Fibroblast of lung (primary cell): ENCODE results near the gene C16orf74. TPM values are rescaled to one million over a fixed set of nuclear protein-coding genes. Genes with fewer than 3 reads are reported as not detected.

Source experiments
- DNase-seq, 2 donors: peaks; one replicate each; pipeline versions ENCODE4 v3.0.0 to v3.0.0-alpha.2; 2010; ENCODE audit warnings: low read depth in 2 of 2
- H2AFZ ChIP-seq: 2 replicates; pipeline ENCODE4 v1.5.1; 2012; ENCODE audit warnings: low read length, control low read depth, inconsistent platforms
- H3K27ac ChIP-seq: 2 replicates; pipeline ENCODE4 v1.5.1; 2011; ENCODE audit warnings: low read length, control low read depth; ENCODE audit not compliant: insufficient read depth
- H3K27me3 ChIP-seq: 2 replicates; pipeline ENCODE4 v1.5.1; 2011; ENCODE audit warnings: mild to moderate bottlenecking, low read length; ENCODE audit not compliant: control insufficient read depth, insufficient read depth
- H3K36me3 ChIP-seq: 2 replicates; pipeline ENCODE4 v1.5.1; 2011; ENCODE audit warnings: low read length; ENCODE audit not compliant: control insufficient read depth, insufficient read depth
- H3K4me1 ChIP-seq: 2 replicates; pipeline ENCODE4 v1.5.1; 2011; ENCODE audit warnings: low read length; ENCODE audit not compliant: control insufficient read depth, insufficient read depth; ENCODE audit errors: extremely low read depth
- H3K4me2 ChIP-seq: 2 replicates; pipeline ENCODE4 v1.5.1; 2011; ENCODE audit warnings: low read length, control low read depth; ENCODE audit not compliant: insufficient read depth; ENCODE audit errors: extremely low read depth
- H3K4me3 ChIP-seq, 4 experiments: fragments of 200-600 bp in 1 of 4; sonication (generic) in 1 of 4; replicated peaks in 1 of 4; 2 replicates each; pipeline ENCODE4 v1.5.1; 2011 to 2016; ENCODE audit warnings: low read length in 4 of 4, low read depth in 3 of 4, mild to moderate bottlenecking in 3 of 4, control low read depth in 2 of 4, inconsistent platforms in 1 of 4, mixed read lengths in 1 of 4; ENCODE audit not compliant: insufficient read depth in 1 of 4; ENCODE audit errors: control extremely low read depth in 1 of 4
- H3K79me2 ChIP-seq: 2 replicates; pipeline ENCODE4 v1.5.1; 2012; ENCODE audit warnings: mild to moderate bottlenecking, low read length, inconsistent platforms; ENCODE audit not compliant: control insufficient read depth, insufficient read depth
- H3K9ac ChIP-seq: 2 replicates; pipeline ENCODE4 v1.5.1; 2011; ENCODE audit warnings: mild to moderate bottlenecking, low read length, control low read depth; ENCODE audit not compliant: insufficient read depth
- H3K9me3 ChIP-seq: 2 replicates; pipeline ENCODE4 v1.5.1; 2012; ENCODE audit warnings: low read depth, low read length; ENCODE audit not compliant: control insufficient read depth, insufficient read depth
- H4K20me1 ChIP-seq: 2 replicates; pipeline ENCODE4 v1.5.1; 2011; ENCODE audit warnings: low read length; ENCODE audit not compliant: control insufficient read depth, insufficient read depth; ENCODE audit errors: extremely low read depth
- CTCF ChIP-seq, 2 donors: IDR thresholded peaks in 1 of 2; conservative IDR thresholded peaks in 1 of 2; 1 replicate in 1 of 2; 2 replicates in 1 of 2; pipeline ENCODE4 v1.5.1; 2011 to 2012; ENCODE audit warnings: low read length in 2 of 2, control low read depth in 1 of 2, inconsistent platforms in 1 of 2, low read depth in 1 of 2, mild to moderate bottlenecking in 1 of 2
- EZH2 ChIP-seq: IDR thresholded peaks from 2 replicates; pipeline ENCODE4 v1.5.1; 2012; ENCODE audit warnings: low read length, control low read depth, mild to moderate bottlenecking; ENCODE audit errors: missing control alignments
- polyA plus RNA-seq, 2 donors: library from polyadenylated mRNA; depleted of rRNA in 1 of 2; stranded (reverse) in 1 of 2; unstranded in 1 of 2; fragments of >200 nt; gene quantifications; 2 replicates each; pipeline ENCODE4 v1.2.1, GENCODE V29; 2011 to 2012; ENCODE audit warnings: missing spikeins in 1 of 2
- total RNA-seq: library from RNA; depleted of rRNA; stranded (reverse); fragments of >200 nt; gene quantifications from 2 replicates; pipeline ENCODE4 v1.2.1, GENCODE V29; 2014

C16orf74 gene
- total and polyA plus RNA-seq, 2 donors (not counting 1 experiment from before 2014, with no cell fraction given), result 4.6 to 6.4 TPM

DNA sequence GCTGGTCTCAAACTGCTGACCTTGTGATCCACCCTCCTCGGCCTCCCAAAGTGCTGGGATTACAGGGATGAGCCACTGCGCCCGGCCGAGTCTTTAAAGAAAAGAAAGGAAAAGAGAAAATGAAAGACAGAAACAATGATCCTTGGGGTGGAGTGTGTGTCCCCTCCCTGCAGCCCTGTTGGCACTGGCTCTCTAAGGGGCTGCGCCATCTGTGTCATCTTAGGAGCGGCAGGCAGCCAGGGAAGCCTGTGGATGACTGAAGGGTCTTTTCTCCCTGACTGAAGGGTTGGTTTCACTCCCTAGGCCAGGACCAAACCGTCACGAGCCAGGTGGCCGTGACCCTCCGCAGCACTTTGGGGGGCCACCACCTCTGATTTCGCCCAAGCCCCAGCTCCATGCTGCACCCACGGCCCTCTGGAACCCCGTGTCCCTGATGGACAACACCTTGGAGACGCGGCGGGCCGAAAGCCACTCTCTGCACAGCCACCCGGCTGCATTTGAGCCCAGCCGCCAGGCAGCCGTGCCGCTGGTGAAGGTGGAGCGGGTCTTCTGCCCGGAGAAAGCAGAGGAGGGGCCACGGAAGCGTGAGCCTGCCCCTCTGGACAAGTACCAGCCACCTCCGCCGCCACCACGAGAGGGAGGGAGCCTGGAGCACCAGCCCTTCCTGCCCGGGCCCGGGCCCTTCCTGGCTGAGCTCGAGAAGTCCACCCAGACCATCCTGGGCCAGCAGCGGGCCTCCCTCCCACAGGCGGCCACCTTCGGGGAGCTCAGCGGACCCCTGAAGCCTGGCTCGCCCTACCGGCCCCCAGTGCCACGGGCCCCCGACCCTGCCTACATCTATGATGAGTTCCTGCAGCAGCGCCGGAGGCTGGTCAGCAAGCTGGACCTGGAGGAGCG, 89.8 kb downstream of the C16orf74 start:
- no peak overlapping the region for H2AFZ ChIP-seq
- H3K36me3 ChIP-seq, result peaks cover 31% of the 10 kb centered on the region
- no peak overlapping the region for H3K27ac ChIP-seq
- H3K4me1 ChIP-seq, result no peaks in the 10 kb centered on the region
- TF ChIP-seq CTCF (conservative IDR thresholded peaks at IDR 0.05 in 1 of 2, IDR thresholded peaks at IDR 0.05 in 1 of 2; ENCODE audit: low read depth in 1 of 2, low read length in 2 of 2) (no peak), EZH2 (no peak)
- H3K4me2 ChIP-seq, result no peak overlapping the region
- H3K79me2 ChIP-seq, result no peaks in the 10 kb centered on the region
- H3K4me3 ChIP-seq, result no peak overlapping the region
- no peaks in the 10 kb centered on the region for H4K20me1 ChIP-seq
- H3K9me3 ChIP-seq, result no peaks in the 10 kb centered on the region
- no peak overlapping the region for H3K9ac ChIP-seq
- H3K27me3 ChIP-seq, result no peaks in the 10 kb centered on the region
- no peak for DNase-seq

- no peaks in the 10 kb centered on the region for H3K4me1 ChIP-seq
- H3K4me2 ChIP-seq, result no peak overlapping the region
- no peaks in the 10 kb centered on the region for H3K9me3 ChIP-seq
- H3K27me3 ChIP-seq, result no peaks in the 10 kb centered on the region
- TF ChIP-seq CTCF (conservative IDR thresholded peaks at IDR 0.05 in 1 of 2, IDR thresholded peaks at IDR 0.05 in 1 of 2; ENCODE audit: low read depth in 1 of 2, low read length in 2 of 2) (peak; percentile 81 to 94), EZH2 (no peak)
- H3K79me2 ChIP-seq, result no peaks in the 10 kb centered on the region
- no peak overlapping the region for H2AFZ ChIP-seq
- no peaks in the 10 kb centered on the region for H4K20me1 ChIP-seq
- H3K9ac ChIP-seq, result no peak overlapping the region
- H3K36me3 ChIP-seq, result peaks cover 27% of the 10 kb centered on the region
- DNase-seq, result peak; percentile 28 to 50
- H3K27ac ChIP-seq, result no peak overlapping the region
- no peak overlapping the region for H3K4me3 ChIP-seq
Observed at GRCh38 chr16:85659805-85660511, 90.9 kb downstream of the C16orf74 start.

- Histone ChIP-seq H3K9ac (no peak overlapping the region), H3K4me2 (no peak overlapping the region), H3K9me3 (no peaks in the 10 kb centered on the region), H4K20me1 (no peaks in the 10 kb centered on the region), H3K79me2 (no peaks in the 10 kb centered on the region), H3K27ac (no peak overlapping the region), H2AFZ (no peak overlapping the region), H3K27me3 (no peaks in the 10 kb centered on the region), H3K36me3 (peaks cover 27% of the 10 kb centered on the region), H3K4me1 (no peaks in the 10 kb centered on the region), H3K4me3 (no peak overlapping the region)
- no peak for DNase-seq
- TF ChIP-seq EZH2, result no peak
- TF ChIP-seq CTCF (conservative IDR thresholded peaks at IDR 0.05 in 1 of 2, IDR thresholded peaks at IDR 0.05 in 1 of 2; ENCODE audit: low read depth in 1 of 2, low read length in 2 of 2), result no peak
Observed at GRCh38 chr16:85659336-85659735, 91.6 kb downstream of the C16orf74 start.
